H9 (cell line): Measurements from ENCODE around the gene BBOX1. TPM values are rescaled to one million over a fixed set of nuclear protein-coding genes. Genes with fewer than 3 reads are reported as not detected.

Experiments used
- DNase-seq: peaks from one replicate; pipeline ENCODE4 v3.0.0-alpha.2; 2017
- H2AFZ ChIP-seq: one replicate; pipeline ENCODE4 v1.6.1; 2013; ENCODE audit warnings: mild to moderate bottlenecking, low read length, control low read depth, moderate library complexity
- H2AK5ac ChIP-seq: 2 replicates; pipeline ENCODE4 v1.6.1; 2013; ENCODE audit warnings: low read length, control low read depth, mixed read lengths; ENCODE audit not compliant: insufficient read length
- H2BK120ac ChIP-seq: one replicate; pipeline ENCODE4 v1.6.1; 2013; ENCODE audit warnings: low read depth, mild to moderate bottlenecking, low read length, control low read depth, inconsistent platforms; ENCODE audit not compliant: poor library complexity, severe bottlenecking
- H2BK12ac ChIP-seq: 2 replicates; pipeline ENCODE4 v1.6.1; 2013; ENCODE audit warnings: low read length, control low read depth, mixed read lengths, low read depth; ENCODE audit not compliant: insufficient read length
- H2BK15ac ChIP-seq: 2 replicates; pipeline ENCODE4 v1.6.1; 2013; ENCODE audit warnings: low read depth, low read length, control low read depth
- H2BK20ac ChIP-seq: one replicate; pipeline ENCODE4 v1.6.1; 2013; ENCODE audit warnings: low read depth, mild to moderate bottlenecking, low read length, control low read depth, inconsistent platforms; ENCODE audit not compliant: poor library complexity, severe bottlenecking
- H2BK5ac ChIP-seq: 2 replicates; pipeline ENCODE4 v1.6.1; 2013; ENCODE audit warnings: low read length, control low read depth, mixed read lengths; ENCODE audit not compliant: insufficient read length
- H3K14ac ChIP-seq: 2 replicates; pipeline ENCODE4 v1.6.1; 2013; ENCODE audit warnings: low read length, control low read depth; ENCODE audit not compliant: insufficient read depth
- H3K18ac ChIP-seq: 2 replicates; pipeline ENCODE4 v1.6.1; 2013; ENCODE audit warnings: low read depth, mild to moderate bottlenecking, mixed read lengths, low read length, control low read depth; ENCODE audit not compliant: insufficient read length
- H3K23ac ChIP-seq: 2 replicates; pipeline ENCODE4 v1.6.1; 2013; ENCODE audit warnings: low read length, control low read depth, mixed read lengths, low read depth; ENCODE audit not compliant: insufficient read length
- H3K23me2 ChIP-seq: 2 replicates; pipeline ENCODE4 v1.6.1; 2013; ENCODE audit warnings: low read depth, mild to moderate bottlenecking, mixed read lengths, low read length, control low read depth; ENCODE audit not compliant: insufficient read length, poor library complexity, severe bottlenecking
- H3K27ac ChIP-seq: 2 replicates; pipeline ENCODE4 v1.5.1; 2013; ENCODE audit warnings: low read length, control low read depth, mixed read lengths, low read depth; ENCODE audit not compliant: insufficient read length
- H3K27me3 ChIP-seq: 2 replicates; pipeline ENCODE4 v1.6.1; 2013; ENCODE audit warnings: low read length, control low read depth, inconsistent platforms; ENCODE audit not compliant: insufficient read depth
- H3K4ac ChIP-seq: 2 replicates; pipeline ENCODE4 v1.6.1; 2013; ENCODE audit warnings: low read depth, mild to moderate bottlenecking, control low read depth, inconsistent platforms, low read length, moderate library complexity
- H3K4me1 ChIP-seq: 2 replicates; pipeline ENCODE4 v1.6.1; 2013; ENCODE audit warnings: low read length, control low read depth, inconsistent platforms; ENCODE audit not compliant: insufficient read depth
- H3K4me2 ChIP-seq: 2 replicates; pipeline ENCODE4 v1.6.1; 2013; ENCODE audit warnings: low read length, control low read depth, mixed read lengths; ENCODE audit not compliant: insufficient read length, insufficient read depth
- H3K56ac ChIP-seq: 2 replicates; pipeline ENCODE4 v1.6.1; 2013; ENCODE audit warnings: low read depth, mild to moderate bottlenecking, mixed read lengths, low read length, control low read depth; ENCODE audit not compliant: insufficient read length
- H3K79me1 ChIP-seq: 2 replicates; pipeline ENCODE4 v1.6.1; 2013; ENCODE audit warnings: low read depth, mild to moderate bottlenecking, moderate library complexity, low read length, control low read depth, inconsistent platforms; ENCODE audit not compliant: insufficient read depth, poor library complexity, severe bottlenecking
- H3K79me2 ChIP-seq: 2 replicates; pipeline ENCODE4 v1.6.1; 2013; ENCODE audit warnings: low read length, control low read depth, inconsistent platforms; ENCODE audit not compliant: insufficient read depth
- H3K9ac ChIP-seq: 2 replicates; pipeline ENCODE4 v1.6.1; 2013; ENCODE audit warnings: low read length, control low read depth, mixed read lengths; ENCODE audit not compliant: insufficient read length; ENCODE audit errors: extremely low read depth
- H3K9me3 ChIP-seq: one replicate; pipeline ENCODE4 v1.6.1; 2013; ENCODE audit warnings: low read depth, low read length, inconsistent platforms; ENCODE audit not compliant: control insufficient read depth
- H3T11ph ChIP-seq: one replicate; pipeline ENCODE4 v1.6.1; 2013; ENCODE audit warnings: mild to moderate bottlenecking, low read length, control low read depth, inconsistent platforms
- H4K20me1 ChIP-seq: one replicate; pipeline ENCODE4 v1.6.1; 2013; ENCODE audit not compliant: control insufficient read depth, insufficient read length, insufficient read depth
- H4K5ac ChIP-seq: 2 replicates; pipeline ENCODE4 v1.6.1; 2013; ENCODE audit warnings: low read depth, mild to moderate bottlenecking, mixed read lengths, low read length, control low read depth; ENCODE audit not compliant: insufficient read length
- H4K8ac ChIP-seq: replicated peaks from 2 replicates; pipeline ENCODE4 v1.6.1; 2013; ENCODE audit warnings: low read length, control low read depth, mixed read lengths, low read depth; ENCODE audit not compliant: insufficient read length
- H4K91ac ChIP-seq: 2 replicates; pipeline ENCODE4 v1.6.1; 2013; ENCODE audit warnings: low read depth, mild to moderate bottlenecking, moderate library complexity, mixed read lengths, low read length, control low read depth; ENCODE audit not compliant: insufficient read length
- H3K27ac Mint-ChIP-seq, 3 experiments: 2 replicates in 2 of 3; 3 replicates in 1 of 3; pipeline ENCODE4 v1.8.0; 2020 to 2021; ENCODE audit warnings: mixed read lengths in 3 of 3, mild to moderate bottlenecking in 1 of 3, moderate library complexity in 1 of 3
- H3K27me3 Mint-ChIP-seq: 2 replicates; pipeline ENCODE4 v1.8.0; 2021; ENCODE audit warnings: low read depth, mild to moderate bottlenecking, moderate library complexity, mixed read lengths
- H3K36me3 Mint-ChIP-seq, 3 experiments: 2 replicates in 2 of 3; 3 replicates in 1 of 3; pipeline ENCODE4 v1.8.0; 2020 to 2021; ENCODE audit warnings: low read depth in 3 of 3, mixed read lengths in 3 of 3; ENCODE audit not compliant: insufficient read depth in 1 of 3
- H3K4me1 Mint-ChIP-seq, 2 experiments: 2 replicates each; pipeline ENCODE4 v1.8.0; 2020; ENCODE audit warnings: mixed read lengths in 2 of 2
- H3K4me3 Mint-ChIP-seq, 2 experiments: 2 replicates in 1 of 2; 3 replicates in 1 of 2; pipeline ENCODE4 v1.8.0; 2020 to 2021; ENCODE audit warnings: mild to moderate bottlenecking in 2 of 2, mixed read lengths in 2 of 2, moderate library complexity in 1 of 2
- H3K9me3 Mint-ChIP-seq, 2 experiments: 2 replicates in 1 of 2; 3 replicates in 1 of 2; pipeline ENCODE4 v1.8.0; 2020; ENCODE audit warnings: mild to moderate bottlenecking in 2 of 2, mixed read lengths in 2 of 2, moderate library complexity in 1 of 2
- WGBS: extraction: QIAGEN DNeasy Blood & Tissue Kit; methylation state at CpG from one replicate; pipeline ENCODE4 v1.1.7; 2013; ENCODE audit warnings: missing lambda C conversion rate, low lambda C conversion rate, mixed read lengths; ENCODE audit not compliant: insufficient read length; ENCODE audit errors: extremely low coverage; 5-methylcytosine and 5-hydroxymethylcytosine counted together
- total RNA-seq: library from RNA; stranded (reverse); gene quantifications from 2 replicates; pipeline ENCODE4 v1.2.1, GENCODE V29; 2021
- TF ChIP-seq, protein P1 (sequence below): fragments of 200-600 bp; sonication (generic); conservative IDR thresholded peaks from 3 replicates; pipeline ENCODE4 v1.8.0; 2021; ENCODE audit warnings: antibody characterized with exemption, mild to moderate bottlenecking

Gene BBOX1
- total RNA-seq, 1 experiment from 2014 or later: not detected

DNA sequence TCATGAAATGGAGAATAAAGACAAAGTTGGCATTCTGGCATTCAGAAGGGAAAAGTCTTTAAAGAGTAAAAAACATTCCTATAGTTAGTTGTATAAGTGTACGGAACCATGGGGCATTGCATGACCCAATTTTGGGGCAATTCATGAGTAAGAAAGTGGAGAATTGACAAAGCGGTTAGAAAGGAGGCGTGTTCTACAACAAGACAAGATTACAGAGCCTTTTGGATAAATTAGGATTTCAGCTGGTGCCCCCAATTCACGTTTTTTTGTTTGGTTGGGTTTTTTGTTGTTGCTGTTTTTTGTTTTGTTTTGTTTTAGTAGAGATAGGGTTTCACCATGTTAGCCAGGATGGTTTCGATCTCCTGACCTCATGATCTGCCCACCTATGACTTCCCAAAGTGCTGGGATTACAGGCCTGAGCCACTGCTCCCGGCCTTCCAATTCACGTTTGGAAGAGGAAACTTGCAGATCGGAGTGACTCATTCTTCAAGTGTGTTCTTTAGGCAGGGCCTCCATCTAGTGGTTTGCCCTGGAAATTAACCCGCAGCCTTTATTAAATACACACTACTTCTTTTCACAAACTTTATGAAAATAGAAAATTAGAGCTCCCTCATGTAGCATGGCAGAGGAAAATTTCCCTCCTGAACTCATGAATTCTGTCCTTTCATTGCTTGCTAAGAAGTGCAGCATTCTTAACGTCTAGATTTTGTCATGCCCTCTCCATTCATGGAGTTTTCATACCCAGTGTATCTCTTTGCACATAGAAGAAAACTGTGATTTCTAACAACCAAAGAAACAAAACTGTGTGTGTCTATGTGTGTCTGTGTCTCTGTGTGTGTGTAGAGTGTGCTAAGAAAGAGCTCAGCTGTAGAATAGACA is 118.1 kb downstream of the BBOX1 start:
- Histone ChIP-seq H3T11ph (no peak overlapping the region), H2BK120ac (peak overlapping the region; percentile 23), H2BK12ac (no peak overlapping the region), H3K14ac (no peak overlapping the region), H3K27ac (no peak overlapping the region), H3K56ac (no peak overlapping the region), H3K79me1 (no peaks in the 10 kb centered on the region), H3K9me3 (peaks cover 9% of the 10 kb centered on the region), H3K18ac (no peak overlapping the region), H4K20me1 (no peaks in the 10 kb centered on the region), H3K23ac (no peak overlapping the region), H2BK20ac (no peak overlapping the region), H2AFZ (no peak overlapping the region), H2BK5ac (no peak overlapping the region), H3K9ac (no peak overlapping the region), H3K23me2 (no peaks in the 10 kb centered on the region), H3K4ac (no peak overlapping the region), H4K5ac (no peak overlapping the region), H2AK5ac (no peak overlapping the region), H3K79me2 (no peaks in the 10 kb centered on the region), H4K91ac (no peak overlapping the region), H3K27me3 (no peaks in the 10 kb centered on the region), H2BK15ac (no peak overlapping the region), H3K4me2 (no peak overlapping the region), H4K8ac (no peak overlapping the region), H3K4me1 (no peaks in the 10 kb centered on the region)
- H3K4me1 Mint-ChIP-seq: peaks cover 0 to 3% of the 10 kb centered on the region in 2 experiments; a peak in 2 of 4 replicates
- DNase-seq: peak; percentile 41
- TF ChIP-seq, protein P1, sequence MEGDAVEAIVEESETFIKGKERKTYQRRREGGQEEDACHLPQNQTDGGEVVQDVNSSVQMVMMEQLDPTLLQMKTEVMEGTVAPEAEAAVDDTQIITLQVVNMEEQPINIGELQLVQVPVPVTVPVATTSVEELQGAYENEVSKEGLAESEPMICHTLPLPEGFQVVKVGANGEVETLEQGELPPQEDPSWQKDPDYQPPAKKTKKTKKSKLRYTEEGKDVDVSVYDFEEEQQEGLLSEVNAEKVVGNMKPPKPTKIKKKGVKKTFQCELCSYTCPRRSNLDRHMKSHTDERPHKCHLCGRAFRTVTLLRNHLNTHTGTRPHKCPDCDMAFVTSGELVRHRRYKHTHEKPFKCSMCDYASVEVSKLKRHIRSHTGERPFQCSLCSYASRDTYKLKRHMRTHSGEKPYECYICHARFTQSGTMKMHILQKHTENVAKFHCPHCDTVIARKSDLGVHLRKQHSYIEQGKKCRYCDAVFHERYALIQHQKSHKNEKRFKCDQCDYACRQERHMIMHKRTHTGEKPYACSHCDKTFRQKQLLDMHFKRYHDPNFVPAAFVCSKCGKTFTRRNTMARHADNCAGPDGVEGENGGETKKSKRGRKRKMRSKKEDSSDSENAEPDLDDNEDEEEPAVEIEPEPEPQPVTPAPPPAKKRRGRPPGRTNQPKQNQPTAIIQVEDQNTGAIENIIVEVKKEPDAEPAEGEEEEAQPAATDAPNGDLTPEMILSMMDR: peak; percentile 90
- peaks cover 20 to 21% of the 10 kb centered on the region in 2 experiments for H3K9me3 Mint-ChIP-seq
- no peak overlapping the region for H3K4me3 Mint-ChIP-seq
- peak overlapping the region in 1 of 3 experiments; percentile 34; a peak in 1 of 7 replicates for H3K27ac Mint-ChIP-seq
- peaks cover 2 to 18% (median 5%) of the 10 kb centered on the region in 3 experiments; a peak in 6 of 7 replicates for H3K36me3 Mint-ChIP-seq
- no peaks in the 10 kb centered on the region for H3K27me3 Mint-ChIP-seq
- no CpG with 5 or more reads among the region's 10 CpGs for WGBS
